H1 (cell line): Measurements from ENCODE around the gene ARHGEF28. TPM values are rescaled to one million over a fixed set of nuclear protein-coding genes. Genes with fewer than 3 reads are reported as not detected.

Experiments
- CTCF ChIA-PET: fragments of 300-600 bp; sonication (Branson Sonifier 250); formaldehyde crosslinking; loops from one replicate; lab custom pipeline; 2021; ENCODE audit not compliant: partially characterized antibody; lab: Charles Lee
- POLR2A ChIA-PET: fragments of 300-600 bp; sonication (Branson Sonifier 250); formaldehyde crosslinking; loops from one replicate; lab custom pipeline; 2021; ENCODE audit warnings: inconsistent platforms; ENCODE audit not compliant: partially characterized antibody; lab: Charles Lee
- DNase-seq, 2 experiments: peaks; one replicate each; pipeline versions ENCODE4 v3.0.0 to v3.0.0-alpha.2; 2010 to 2022; ENCODE audit warnings: low spot score in 2 of 2, low read depth in 1 of 2, mixed read lengths in 1 of 2
- FAIRE-seq: peaks from 2 replicates; lab custom pipeline; 2011; peaks lifted over from hg19 to GRCh38; lab: Jason Lieb, UNC
- H2AFZ ChIP-seq: 2 replicates; pipeline ENCODE4 v1.8.1; 2012; ENCODE audit warnings: low read length, inconsistent platforms
- H2AK5ac ChIP-seq: 2 replicates; pipeline ENCODE4 v1.6.1; 2013; ENCODE audit warnings: low read depth, low read length
- H2BK120ac ChIP-seq: replicated peaks from 2 replicates; pipeline ENCODE3; 2013; ENCODE audit warnings: low read depth, low read length, inconsistent platforms
- H2BK12ac ChIP-seq: 2 replicates; pipeline ENCODE4 v1.6.1; 2013; ENCODE audit warnings: low read depth, low read length
- H2BK15ac ChIP-seq: 2 replicates; pipeline ENCODE4 v1.6.1; 2013; ENCODE audit warnings: low read length
- H2BK20ac ChIP-seq: 2 replicates; pipeline ENCODE4 v1.6.1; 2013; ENCODE audit warnings: low read length
- H2BK5ac ChIP-seq: 2 replicates; pipeline ENCODE4 v1.6.1; 2013; ENCODE audit warnings: low read depth, low read length
- H3K14ac ChIP-seq: 2 replicates; pipeline ENCODE4 v1.6.1; 2013; ENCODE audit warnings: inconsistent platforms; ENCODE audit not compliant: insufficient read length
- H3K18ac ChIP-seq: 2 replicates; pipeline ENCODE4 v1.6.1; 2013; ENCODE audit warnings: low read length; ENCODE audit errors: extremely low read depth
- H3K23ac ChIP-seq: 2 replicates; pipeline ENCODE4 v1.6.1; 2013; ENCODE audit warnings: inconsistent platforms; ENCODE audit not compliant: insufficient read length
- H3K23me2 ChIP-seq: 2 replicates; pipeline ENCODE4 v1.6.1; 2013; ENCODE audit warnings: low read depth, low read length
- H3K27ac ChIP-seq: 2 replicates; pipeline ENCODE4 v1.6.1; 2011; ENCODE audit warnings: low read depth, low read length, inconsistent platforms
- H3K27me3 ChIP-seq, 4 experiments: replicated peaks in 1 of 4; 1 replicate in 1 of 4; 2 replicates in 3 of 4; pipeline versions ENCODE4 v1.6.1 to v1.8.1; 2011 to 2013; ENCODE audit warnings: low read length in 3 of 4, mild to moderate bottlenecking in 3 of 4, inconsistent platforms in 2 of 4, mixed read lengths in 2 of 4, moderate library complexity in 1 of 4; ENCODE audit not compliant: control insufficient read depth in 3 of 4, insufficient read depth in 3 of 4; ENCODE audit errors: extremely low read depth in 1 of 4
- H3K36me3 ChIP-seq, 4 experiments: 2 replicates each; pipeline versions ENCODE4 v1.6.1 to v1.8.1; 2011 to 2013; ENCODE audit warnings: mild to moderate bottlenecking in 4 of 4, low read length in 3 of 4, moderate library complexity in 2 of 4, control low read depth in 1 of 4, inconsistent platforms in 1 of 4; ENCODE audit not compliant: insufficient read depth in 4 of 4, control insufficient read depth in 2 of 4
- H3K4ac ChIP-seq: replicated peaks from 2 replicates; pipeline ENCODE3; 2013; ENCODE audit warnings: low read length, low read depth, mixed read lengths, inconsistent platforms; ENCODE audit not compliant: insufficient read length
- H3K4me1 ChIP-seq, 4 experiments: replicated peaks in 1 of 4; 1 replicate in 1 of 4; 2 replicates in 3 of 4; pipeline versions ENCODE4 v1.6.1 to v1.8.1; 2011 to 2013; ENCODE audit warnings: low read length in 3 of 4, inconsistent platforms in 2 of 4, mixed read lengths in 1 of 4; ENCODE audit not compliant: insufficient read depth in 4 of 4, control insufficient read depth in 3 of 4
- H3K4me2 ChIP-seq, 2 experiments: 2 replicates each; pipeline versions ENCODE4 v1.6.1 to v1.8.1; 2011 to 2013; ENCODE audit warnings: low read depth in 2 of 2, low read length in 2 of 2, control low read depth in 1 of 2, inconsistent platforms in 1 of 2, mild to moderate bottlenecking in 1 of 2; ENCODE audit not compliant: insufficient read depth in 1 of 2
- H3K4me3 ChIP-seq, 4 experiments: fragments of 200-600, 300-600 bp in 1 of 4; sonication (generic), shearing (Covaris generic), sonication (Bioruptor Twin) in 1 of 4; 2 replicates each; pipeline versions ENCODE4 v1.5.1 to v1.8.1; 2011 to 2016; ENCODE audit warnings: low read length in 4 of 4, low read depth in 3 of 4, control low read depth in 2 of 4, inconsistent platforms in 2 of 4, mild to moderate bottlenecking in 2 of 4, mixed read lengths in 1 of 4, moderate library complexity in 1 of 4; ENCODE audit not compliant: insufficient read depth in 2 of 4; ENCODE audit errors: extremely low read depth in 1 of 4
- H3K56ac ChIP-seq: replicated peaks from 2 replicates; pipeline ENCODE3; 2013; ENCODE audit warnings: low read depth, mild to moderate bottlenecking, mixed read lengths, low read length, inconsistent platforms; ENCODE audit not compliant: insufficient read length
- H3K79me1 ChIP-seq: 2 replicates; pipeline ENCODE4 v1.6.1; 2013; ENCODE audit warnings: low read depth, low read length, control low read depth
- H3K79me2 ChIP-seq, 2 experiments: 2 replicates each; pipeline versions ENCODE4 v1.6.1 to v1.8.1; 2012 to 2013; ENCODE audit warnings: low read length in 2 of 2, mild to moderate bottlenecking in 2 of 2, inconsistent platforms in 1 of 2; ENCODE audit not compliant: insufficient read depth in 2 of 2, control insufficient read depth in 1 of 2
- H3K9ac ChIP-seq, 4 experiments: replicated peaks in 1 of 4; 1 replicate in 1 of 4; 2 replicates in 3 of 4; pipeline versions ENCODE4 v1.6.1 to v1.8.1; 2011 to 2013; ENCODE audit warnings: low read depth in 3 of 4, low read length in 3 of 4, control low read depth in 2 of 4, mild to moderate bottlenecking in 2 of 4, moderate library complexity in 2 of 4, inconsistent platforms in 1 of 4; ENCODE audit errors: extremely low read depth in 1 of 4
- H3K9me3 ChIP-seq, 2 experiments: 2 replicates each; pipeline versions ENCODE4 v1.6.1 to v1.8.1; 2012 to 2013; ENCODE audit warnings: mild to moderate bottlenecking in 2 of 2, moderate library complexity in 2 of 2, control low read depth in 1 of 2, inconsistent platforms in 1 of 2, low read depth in 1 of 2, low read length in 1 of 2, mixed read lengths in 1 of 2; ENCODE audit not compliant: insufficient read depth in 2 of 2
- H4K20me1 ChIP-seq, 2 experiments: replicated peaks in 1 of 2; 2 replicates each; pipeline versions ENCODE3 to v1.8.1; 2011 to 2013; ENCODE audit warnings: inconsistent platforms in 2 of 2, low read length in 2 of 2, mild to moderate bottlenecking in 1 of 2; ENCODE audit not compliant: insufficient read depth in 2 of 2, control insufficient read depth in 1 of 2
- H4K5ac ChIP-seq: 2 replicates; pipeline ENCODE4 v1.6.1; 2013; ENCODE audit warnings: low read length, low read depth, mixed read lengths, inconsistent platforms; ENCODE audit not compliant: insufficient read length
- H4K8ac ChIP-seq: 2 replicates; pipeline ENCODE4 v1.8.0; 2013; ENCODE audit warnings: mild to moderate bottlenecking, moderate library complexity, low read length, inconsistent platforms; ENCODE audit not compliant: insufficient read depth; ENCODE audit errors: extremely low read depth
- H4K91ac ChIP-seq: replicated peaks from 2 replicates; pipeline ENCODE3; 2013; ENCODE audit warnings: low read length, mixed read lengths, inconsistent platforms; ENCODE audit not compliant: insufficient read length
- ATF3 ChIP-seq: IDR thresholded peaks from 2 replicates; pipeline ENCODE4 v1.6.1; 2011; ENCODE audit warnings: low read depth, mild to moderate bottlenecking, low read length; ENCODE audit not compliant: insufficient read depth
- GABPA ChIP-seq: IDR thresholded peaks from 2 replicates; pipeline ENCODE4 v1.6.1; 2011; ENCODE audit warnings: mild to moderate bottlenecking, low read length, moderate library complexity, borderline replicate concordance; ENCODE audit not compliant: insufficient read depth
- JUN ChIP-seq: IDR thresholded peaks from 2 replicates; pipeline ENCODE4 v1.6.1; 2011; ENCODE audit warnings: low read depth, mild to moderate bottlenecking, improper control_type of control experiment, low read length
- KDM5A ChIP-seq: fragments of 200-600 bp; IDR thresholded peaks from 2 replicates; pipeline ENCODE4 v1.7.1; 2012; ENCODE audit warnings: mild to moderate bottlenecking, low read length, inconsistent platforms, mixed read lengths
- SRF ChIP-seq: IDR thresholded peaks from 2 replicates; pipeline ENCODE4 v1.6.1; 2011; ENCODE audit warnings: mild to moderate bottlenecking, low read depth, low read length, moderate library complexity
- WGBS, 2 experiments: shearing (Covaris generic) in 1 of 2; methylation state at CpG; one replicate each; pipeline versions ENCODE4 v1.1.6 to v1.1.7; 2013 to 2015; ENCODE audit warnings: low lambda C conversion rate in 2 of 2, mixed read lengths in 2 of 2, inconsistent platforms in 1 of 2, low coverage in 1 of 2, missing lambda C conversion rate in 1 of 2; ENCODE audit not compliant: insufficient replicate concordance in 2 of 2, insufficient coverage in 1 of 2, insufficient read length in 1 of 2; ENCODE audit errors: extremely low coverage in 1 of 2, missing lambda C conversion rate in 1 of 2; 5-methylcytosine and 5-hydroxymethylcytosine counted together
- polyA plus RNA-seq, 7 experiments: library from polyadenylated mRNA; depleted of rRNA in 3 of 7; stranded (reverse) in 5 of 7; unstranded in 2 of 7; fragments of >200 nt in 5 of 7; fragments of 200-250 nt in 2 of 7; gene quantifications; 1 replicate in 5 of 7; 2 replicates in 1 of 7; 4 replicates in 1 of 7; pipeline versions ENCODE4 v1.2.1 to v1.2.3, GENCODE V29; 2011 to 2013; ENCODE audit warnings: missing spikeins in 2 of 7, mixed read lengths in 2 of 7
- total RNA-seq: library from RNA; stranded (reverse); fragmentation: NEBNext Ultra II Directional; extraction: Animal tissue kit (Norgen Biotek cat#: 25700); gene quantifications from 2 replicates; pipeline ENCODE4 v1.2.1, GENCODE V29; 2021

ARHGEF28 gene
- total and polyA plus RNA-seq, 2 of the 8 experiments (the other 6 are each of a cell fraction or from before 2014, with no cell fraction given): 0.33 to 1.0 TPM

GRCh38 chr5:73652391-73652790 lies 26.4 kb downstream of the ARHGEF28 start:
- Histone ChIP-seq H2BK12ac (no peak overlapping the region), H3K9ac (no peak overlapping the region), H4K5ac (no peak overlapping the region), H3K27ac (no peak overlapping the region), H3K4me3 (no peak overlapping the region), H3K79me1 (no peaks in the 10 kb centered on the region), H3K79me2 (no peaks in the 10 kb centered on the region), H3K4me1 (no peaks in the 10 kb centered on the region), H2AFZ (no peak overlapping the region), H3K23ac (no peak overlapping the region), H2BK120ac (no peak overlapping the region), H3K36me3 (no peaks in the 10 kb centered on the region), H3K9me3 (no peaks in the 10 kb centered on the region), H4K20me1 (no peaks in the 10 kb centered on the region), H3K18ac (no peak overlapping the region), H2BK15ac (no peak overlapping the region), H3K56ac (no peak overlapping the region), H3K23me2 (no peaks in the 10 kb centered on the region), H3K4me2 (no peak overlapping the region), H2BK20ac (no peak overlapping the region), H3K14ac (no peak overlapping the region), H2AK5ac (no peak overlapping the region), H3K4ac (no peak overlapping the region), H4K8ac (no peak overlapping the region), H2BK5ac (no peak overlapping the region), H4K91ac (no peak overlapping the region), H3K27me3 (no peaks in the 10 kb centered on the region)
- DNase-seq (no peak), FAIRE-seq (no peak)
- ChIA-PET CTCF (interaction anchor here (0.8 to 1.4 kb wide), 2 partner anchors 19 to 23 kb away, joined by 3 read pairs; no protein-coding TSS in a partner anchor), POLR2A (no interaction called here)
- TF ChIP-seq ATF3 (no peak), GABPA (no peak), KDM5A (no peak), SRF (no peak), JUN (no peak)
- WGBS, 2 experiments: 90% methylated on average over 2 of the region's 2 CpGs; no CpG with 5 or more reads in 1 of the 2 experiments
